DOHH2 (cell line): ENCODE data around the gene EEIG1.

ENCODE experiments used
- H3F3A ChIP-seq: fragments of 200-600 bp; sonication (generic), shearing (Covaris generic); 2 replicates; pipeline ENCODE4 v1.6.0; 2016; ENCODE audit warnings: antibody characterized with exemption, mild to moderate bottlenecking; ENCODE audit not compliant: control insufficient read depth, insufficient read depth
- H3K27ac ChIP-seq: fragments of 200-600 bp; sonication (generic); 2 replicates; pipeline ENCODE4 v1.5.1; 2014; ENCODE audit warnings: low read depth, mild to moderate bottlenecking, low read length, moderate library complexity
- H3K27me3 ChIP-seq: fragments of 200-600 bp; sonication (generic); 2 replicates; pipeline ENCODE4 v1.6.1; 2014; ENCODE audit warnings: mild to moderate bottlenecking, low read length, mixed read lengths; ENCODE audit not compliant: control insufficient read depth
- H3K36me3 ChIP-seq: fragments of 200-600 bp; sonication (generic); 2 replicates; pipeline ENCODE4 v1.6.1; 2014; ENCODE audit warnings: mild to moderate bottlenecking, low read length, moderate library complexity, mixed read lengths; ENCODE audit not compliant: control insufficient read depth
- H3K4me1 ChIP-seq: fragments of 200-600 bp; sonication (generic); 2 replicates; pipeline ENCODE4 v1.6.1; 2014; ENCODE audit warnings: mild to moderate bottlenecking, low read length, mixed read lengths; ENCODE audit not compliant: control insufficient read depth
- H3K4me2 ChIP-seq: fragments of 200-600 bp; sonication (generic); 2 replicates; pipeline ENCODE4 v1.6.0; 2014; ENCODE audit warnings: mild to moderate bottlenecking, low read length, moderate library complexity
- H3K4me3 ChIP-seq: fragments of 200-600 bp; sonication (generic); 2 replicates; pipeline ENCODE4 v1.5.1; 2014; ENCODE audit warnings: mild to moderate bottlenecking, low read length, mixed read lengths
- H3K79me2 ChIP-seq: fragments of 200-600 bp; sonication (generic); 2 replicates; pipeline ENCODE4 v1.6.1; 2014; ENCODE audit warnings: mild to moderate bottlenecking, low read length, mixed read lengths; ENCODE audit not compliant: control insufficient read depth
- H3K9me2 ChIP-seq: fragments of 200-600 bp; sonication (generic); replicated peaks from 2 replicates; pipeline ENCODE4 v1.6.1; 2014; ENCODE audit warnings: mild to moderate bottlenecking, low read length, mixed read lengths; ENCODE audit not compliant: control insufficient read depth
- H3K9me3 ChIP-seq: fragments of 200-600 bp; sonication (generic); 2 replicates; pipeline ENCODE4 v1.6.1; 2014; ENCODE audit warnings: antibody characterized with exemption, low read length, mixed read lengths; ENCODE audit not compliant: control insufficient read depth, insufficient read depth
- H4K20me1 ChIP-seq: fragments of 200-600 bp; sonication (generic); 2 replicates; pipeline ENCODE4 v1.6.0; 2014; ENCODE audit warnings: low read depth, mild to moderate bottlenecking, antibody characterized with exemption, low read length, moderate library complexity; ENCODE audit not compliant: control insufficient read depth, insufficient read depth
- EZH2phosphoT487 ChIP-seq: fragments of 200-600 bp; sonication (generic); IDR thresholded peaks from 2 replicates; pipeline ENCODE4 v1.6.1; 2017; ENCODE audit warnings: borderline replicate concordance, mild to moderate bottlenecking, antibody characterized with exemption, low read length, moderate library complexity, mixed read lengths
- TF ChIP-seq, protein P1 (sequence below): fragments of 200-600 bp; sonication (generic); IDR thresholded peaks from one replicate; pipeline ENCODE4 v1.5.1; 2014; ENCODE audit warnings: antibody characterized with exemption, mild to moderate bottlenecking, low read depth, low read length; ENCODE audit not compliant: poor library complexity, severe bottlenecking

Gene EEIG1

DNA sequence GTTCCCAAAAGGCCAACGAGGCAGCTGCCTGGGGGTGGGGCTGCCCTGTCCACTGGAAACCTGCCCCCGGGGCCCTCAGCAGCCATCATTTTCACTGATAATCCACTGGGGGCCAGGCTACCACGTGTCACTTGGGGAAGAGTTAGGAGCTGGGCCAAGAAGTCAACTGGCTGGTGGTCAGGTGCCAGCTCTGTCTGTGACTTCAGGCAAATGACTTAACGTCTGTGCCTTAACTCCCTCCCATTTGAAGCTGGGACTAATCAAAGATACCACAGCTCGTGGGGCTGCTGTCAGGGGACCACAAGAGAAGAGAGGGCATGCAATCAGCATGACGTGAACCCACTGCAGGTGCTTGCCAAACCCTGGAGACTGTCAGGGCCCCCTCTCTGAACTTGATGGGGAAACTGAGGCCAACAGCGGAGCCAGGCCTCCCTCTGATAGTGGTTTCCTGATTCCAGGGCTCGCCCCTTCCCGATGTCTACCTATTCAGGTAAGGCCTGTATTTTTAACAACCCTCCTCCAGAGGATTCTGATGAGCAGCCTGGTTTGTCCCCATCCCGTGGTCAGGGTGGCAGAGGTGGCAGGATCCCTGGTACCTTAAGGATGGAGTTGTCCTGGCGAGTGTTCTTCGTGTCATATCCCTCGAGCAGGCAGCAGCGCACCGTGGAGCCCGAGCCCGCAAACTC lies 30.8 kb downstream of the EEIG1 start:
- TF ChIP-seq, protein P1, sequence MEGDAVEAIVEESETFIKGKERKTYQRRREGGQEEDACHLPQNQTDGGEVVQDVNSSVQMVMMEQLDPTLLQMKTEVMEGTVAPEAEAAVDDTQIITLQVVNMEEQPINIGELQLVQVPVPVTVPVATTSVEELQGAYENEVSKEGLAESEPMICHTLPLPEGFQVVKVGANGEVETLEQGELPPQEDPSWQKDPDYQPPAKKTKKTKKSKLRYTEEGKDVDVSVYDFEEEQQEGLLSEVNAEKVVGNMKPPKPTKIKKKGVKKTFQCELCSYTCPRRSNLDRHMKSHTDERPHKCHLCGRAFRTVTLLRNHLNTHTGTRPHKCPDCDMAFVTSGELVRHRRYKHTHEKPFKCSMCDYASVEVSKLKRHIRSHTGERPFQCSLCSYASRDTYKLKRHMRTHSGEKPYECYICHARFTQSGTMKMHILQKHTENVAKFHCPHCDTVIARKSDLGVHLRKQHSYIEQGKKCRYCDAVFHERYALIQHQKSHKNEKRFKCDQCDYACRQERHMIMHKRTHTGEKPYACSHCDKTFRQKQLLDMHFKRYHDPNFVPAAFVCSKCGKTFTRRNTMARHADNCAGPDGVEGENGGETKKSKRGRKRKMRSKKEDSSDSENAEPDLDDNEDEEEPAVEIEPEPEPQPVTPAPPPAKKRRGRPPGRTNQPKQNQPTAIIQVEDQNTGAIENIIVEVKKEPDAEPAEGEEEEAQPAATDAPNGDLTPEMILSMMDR, result no peak
- no peak for TF ChIP-seq EZH2phosphoT487
- no peaks in the 10 kb centered on the region for H3K9me2 ChIP-seq
- peaks cover 46% of the 10 kb centered on the region for H3K4me1 ChIP-seq
- no peaks in the 10 kb centered on the region for H3K9me3 ChIP-seq
- no peak overlapping the region for H3K4me3 ChIP-seq
- no peak overlapping the region for H3K4me2 ChIP-seq
- peaks cover 11% of the 10 kb centered on the region for H4K20me1 ChIP-seq
- H3K36me3 ChIP-seq, result peaks cover 78% of the 10 kb centered on the region
- no peaks in the 10 kb centered on the region for H3F3A ChIP-seq
- no peaks in the 10 kb centered on the region for H3K27me3 ChIP-seq
- no peak overlapping the region for H3K27ac ChIP-seq
- H3K79me2 ChIP-seq, result peaks cover 78% of the 10 kb centered on the region

DNA sequence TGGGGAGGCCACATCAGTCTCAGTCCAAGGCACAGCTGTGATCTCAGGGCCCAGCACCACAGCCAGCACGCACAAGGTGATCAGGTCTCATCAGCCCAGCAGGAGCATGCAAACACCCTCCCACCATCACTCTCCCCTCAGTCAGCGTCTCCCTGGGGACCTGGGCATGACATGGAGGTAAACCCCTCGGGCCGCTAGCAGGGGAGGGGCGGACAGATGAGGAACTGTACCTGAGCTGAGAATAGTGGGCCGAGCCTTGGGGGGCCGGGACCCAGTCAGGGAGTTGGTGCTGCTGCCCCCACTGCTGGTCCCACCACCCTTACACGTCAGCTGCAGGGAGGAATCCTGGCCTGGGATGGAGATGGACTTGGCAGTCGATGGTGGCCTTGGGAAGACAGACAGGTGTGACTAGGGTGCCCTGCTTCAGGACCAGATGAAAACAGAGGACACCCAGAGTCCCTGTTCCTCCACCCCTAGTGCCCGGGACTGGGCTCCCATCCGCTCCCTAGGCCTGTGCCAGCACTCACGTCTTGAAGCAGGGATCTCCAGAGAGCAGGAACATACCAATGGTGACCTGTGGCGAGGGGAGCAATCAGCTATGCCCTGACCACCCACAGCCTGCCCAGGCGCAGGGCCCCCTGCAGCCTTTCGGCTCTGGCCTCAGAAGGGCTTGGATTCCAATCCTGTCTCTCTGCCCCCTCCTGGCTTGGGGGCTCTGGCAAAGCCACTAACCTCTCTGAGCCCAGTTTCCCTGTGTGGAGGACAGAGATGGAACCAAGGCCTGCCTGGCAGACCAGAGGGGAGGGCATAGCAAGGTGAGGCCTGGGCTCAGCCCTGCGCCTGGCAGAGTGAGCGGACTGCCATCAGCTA lies 32.7 kb downstream of the EEIG1 start:
- Histone ChIP-seq H3K9me2 (no peaks in the 10 kb centered on the region), H3K4me2 (no peak overlapping the region), H3K4me1 (peaks cover 54% of the 10 kb centered on the region), H3K4me3 (no peak overlapping the region), H3K36me3 (peaks cover 81% of the 10 kb centered on the region), H3K9me3 (no peaks in the 10 kb centered on the region), H3K27me3 (no peaks in the 10 kb centered on the region), H4K20me1 (peaks cover 9% of the 10 kb centered on the region), H3F3A (peaks cover 4% of the 10 kb centered on the region), H3K27ac (no peak overlapping the region), H3K79me2 (peaks cover 61% of the 10 kb centered on the region)
- TF ChIP-seq, protein P1, result no peak
- no peak for TF ChIP-seq EZH2phosphoT487

DNA sequence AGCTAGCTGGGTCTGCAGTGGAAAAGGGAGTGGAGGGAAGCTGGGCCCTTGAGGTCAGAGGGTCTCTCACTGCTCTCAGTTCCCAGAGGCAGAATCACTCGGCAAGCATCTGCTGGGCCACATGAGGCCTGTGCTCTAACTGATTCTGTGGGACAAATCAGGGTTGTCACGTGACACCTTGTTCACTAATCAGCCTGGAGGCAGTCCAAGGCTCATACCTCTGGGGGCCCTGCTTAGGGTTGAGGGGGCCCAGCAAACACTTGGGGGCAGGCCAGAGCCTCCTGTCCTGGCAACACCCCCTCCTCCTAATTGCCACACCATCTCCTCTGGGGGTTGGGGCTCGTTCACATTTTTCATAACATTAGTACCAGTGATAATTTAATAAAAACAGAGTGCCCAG lies 34.1 kb downstream of the EEIG1 start:
- H3K9me3 ChIP-seq, result no peaks in the 10 kb centered on the region
- peaks cover 4% of the 10 kb centered on the region for H3F3A ChIP-seq
- no peak overlapping the region for H3K4me2 ChIP-seq
- H3K9me2 ChIP-seq, result no peaks in the 10 kb centered on the region
- TF ChIP-seq EZH2phosphoT487, result no peak
- TF ChIP-seq, protein P1, result no peak
- H4K20me1 ChIP-seq, result peaks cover 4% of the 10 kb centered on the region; the same call in 1 of the 2 replicates
- H3K27me3 ChIP-seq, result no peaks in the 10 kb centered on the region
- no peak overlapping the region for H3K4me3 ChIP-seq
- H3K36me3 ChIP-seq, result peaks cover 89% of the 10 kb centered on the region
- peak overlapping the region; percentile 7; the same call in 1 of the 2 replicates for H3K27ac ChIP-seq
- H3K4me1 ChIP-seq, result peaks cover 56% of the 10 kb centered on the region
- peaks cover 50% of the 10 kb centered on the region for H3K79me2 ChIP-seq
